GM21515 (cell line): ENCODE results near the gene NUDT13.
"Not testable (repeated sequence)": the region's sequence is repeated elsewhere in the genome, so short reads cannot be mapped to it uniquely, and the experiment has no call there.

Experiments used
- ATAC-seq: cut with Tn5 transposase; IDR thresholded peaks from one replicate; pipeline ENCODE4 v1.9.1; 2021; ENCODE audit not compliant: unreplicated experiment

Gene NUDT13

GRCh38 chr10:73097305-73097670 is 13.0 kb upstream of the NUDT13 start:
- no peak for ATAC-seq

GRCh38 chr10:73099141-73099540 is 11.1 kb upstream of the NUDT13 start:
- no peak for ATAC-seq

GRCh38 chr10:73106301-73106700 is 4.0 kb upstream of the NUDT13 start:
- ATAC-seq, result no peak

GRCh38 chr10:73109248-73109652 is 1.0 kb upstream of the NUDT13 start:
- ATAC-seq, result not testable (repeated sequence)

GRCh38 chr10:73112032-73112431 is 1.8 kb downstream of the NUDT13 start:
- not testable (repeated sequence) for ATAC-seq

GRCh38 chr10:73113551-73113950 is 3.3 kb downstream of the NUDT13 start:
- no peak for ATAC-seq

- ATAC-seq, result no peak
Observed at GRCh38 chr10:73116017-73116416, 5.8 kb downstream of the NUDT13 start.

- peak; percentile 76 for ATAC-seq
Observed at GRCh38 chr10:73117976-73118743, 7.9 kb downstream of the NUDT13 start.

- no peak for ATAC-seq
Observed at GRCh38 chr10:73119457-73119856, 9.2 kb downstream of the NUDT13 start.

GRCh38 chr10:73119952-73120351 is 9.7 kb downstream of the NUDT13 start:
- ATAC-seq, result no peak

- no peak for ATAC-seq
Observed at GRCh38 chr10:73126343-73126742, 16.1 kb downstream of the NUDT13 start.

GRCh38 chr10:73131301-73131700 is 21.0 kb downstream of the NUDT13 start:
- ATAC-seq, result no peak

- ATAC-seq, result no peak
Observed at GRCh38 chr10:73131913-73132686, 21.8 kb downstream of the NUDT13 start.

- no peak for ATAC-seq
Observed at GRCh38 chr10:73134727-73135126, 24.5 kb downstream of the NUDT13 start.

GRCh38 chr10:73136627-73137026 is 26.4 kb downstream of the NUDT13 start:
- ATAC-seq, result no peak

- ATAC-seq, result no peak
Observed at GRCh38 chr10:73139251-73139650, 29.0 kb downstream of the NUDT13 start.

GRCh38 chr10:73141603-73142002 is 31.3 kb downstream of the NUDT13 start:
- no peak for ATAC-seq

- not testable (repeated sequence) for ATAC-seq
Observed at GRCh38 chr10:73150633-73151413, 40.6 kb downstream of the NUDT13 start.

- no peak for ATAC-seq
Observed at GRCh38 chr10:73152009-73152408, 41.8 kb downstream of the NUDT13 start.

- no peak for ATAC-seq
Observed at GRCh38 chr10:73156054-73156453, 45.8 kb downstream of the NUDT13 start.

GRCh38 chr10:73159038-73159648 is 48.9 kb downstream of the NUDT13 start:
- ATAC-seq, result no peak
